ENCODE results near the gene RPS4Y2.

Gene RPS4Y2

DNA sequence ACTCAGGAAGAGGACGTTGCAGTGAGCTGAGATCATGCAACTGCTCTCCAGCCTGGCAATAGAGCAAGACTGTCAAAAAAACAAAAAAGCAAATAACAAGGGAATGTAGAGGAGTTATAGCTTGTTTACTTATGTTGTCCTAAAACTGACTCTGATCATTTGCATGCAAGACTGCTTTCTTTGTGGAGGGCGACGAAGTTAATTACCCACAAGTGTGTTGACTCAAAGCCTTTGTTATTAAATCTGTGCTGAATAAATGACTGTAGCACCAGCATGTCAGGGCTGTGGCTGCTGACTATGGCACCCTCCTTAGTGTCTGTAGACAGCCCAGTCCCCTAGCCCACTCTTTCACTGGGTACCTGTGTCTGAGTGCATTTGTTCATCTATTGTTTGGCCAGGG, 50.3 kb downstream of the RPS4Y2 start:
- no peak for DNase-seq (ENCODE audit: low spot score)
- in situ Hi-C loops (cut with MboI; ENCODE audit: low pct_unique_long_range_greater_than_20kb, low sequenced_read_pairs, unreplicated experiment) = no loop called here
- TF ChIP-seq, protein P1, sequence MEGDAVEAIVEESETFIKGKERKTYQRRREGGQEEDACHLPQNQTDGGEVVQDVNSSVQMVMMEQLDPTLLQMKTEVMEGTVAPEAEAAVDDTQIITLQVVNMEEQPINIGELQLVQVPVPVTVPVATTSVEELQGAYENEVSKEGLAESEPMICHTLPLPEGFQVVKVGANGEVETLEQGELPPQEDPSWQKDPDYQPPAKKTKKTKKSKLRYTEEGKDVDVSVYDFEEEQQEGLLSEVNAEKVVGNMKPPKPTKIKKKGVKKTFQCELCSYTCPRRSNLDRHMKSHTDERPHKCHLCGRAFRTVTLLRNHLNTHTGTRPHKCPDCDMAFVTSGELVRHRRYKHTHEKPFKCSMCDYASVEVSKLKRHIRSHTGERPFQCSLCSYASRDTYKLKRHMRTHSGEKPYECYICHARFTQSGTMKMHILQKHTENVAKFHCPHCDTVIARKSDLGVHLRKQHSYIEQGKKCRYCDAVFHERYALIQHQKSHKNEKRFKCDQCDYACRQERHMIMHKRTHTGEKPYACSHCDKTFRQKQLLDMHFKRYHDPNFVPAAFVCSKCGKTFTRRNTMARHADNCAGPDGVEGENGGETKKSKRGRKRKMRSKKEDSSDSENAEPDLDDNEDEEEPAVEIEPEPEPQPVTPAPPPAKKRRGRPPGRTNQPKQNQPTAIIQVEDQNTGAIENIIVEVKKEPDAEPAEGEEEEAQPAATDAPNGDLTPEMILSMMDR (IDR thresholded peaks at IDR 0.05; ENCODE audit: extremely low read depth, insufficient read depth, missing control alignments) = no peak

DNA sequence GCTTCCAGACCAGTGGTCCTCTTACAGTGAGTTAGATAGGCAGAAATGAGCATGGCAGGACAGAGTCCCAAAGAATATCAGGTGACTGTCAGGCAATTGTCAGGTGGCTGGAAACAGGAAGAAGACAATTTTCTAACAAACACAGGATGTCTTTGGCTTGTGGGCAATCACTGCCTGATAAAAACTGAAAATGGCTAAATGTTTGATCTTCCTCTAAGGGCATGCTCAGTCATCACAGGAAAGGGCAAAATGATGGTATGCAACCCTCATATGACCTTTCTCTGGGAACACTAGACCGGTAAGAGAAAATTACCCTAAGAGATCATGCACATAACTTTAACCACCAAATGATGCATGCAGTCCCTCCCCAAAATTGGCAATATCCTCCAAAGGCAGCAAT, 57.6 kb downstream of the RPS4Y2 start:
- TF ChIP-seq, protein P1 (IDR thresholded peaks at IDR 0.05; ENCODE audit: extremely low read depth, insufficient read depth, missing control alignments) = no peak
- in situ Hi-C loops (cut with MboI; ENCODE audit: low pct_unique_long_range_greater_than_20kb, low sequenced_read_pairs, unreplicated experiment) = no loop called here
- DNase-seq (ENCODE audit: low spot score) = no peak

GRCh38 chrY:20814794-20815193, 58.9 kb downstream of the RPS4Y2 start:
- in situ Hi-C loops (cut with MboI; ENCODE audit: low pct_unique_long_range_greater_than_20kb, low sequenced_read_pairs, unreplicated experiment) = no loop called here
- DNase-seq (ENCODE audit: low spot score) = no peak
- TF ChIP-seq, protein P1 (IDR thresholded peaks at IDR 0.05; ENCODE audit: extremely low read depth, insufficient read depth, missing control alignments) = no peak

DNA sequence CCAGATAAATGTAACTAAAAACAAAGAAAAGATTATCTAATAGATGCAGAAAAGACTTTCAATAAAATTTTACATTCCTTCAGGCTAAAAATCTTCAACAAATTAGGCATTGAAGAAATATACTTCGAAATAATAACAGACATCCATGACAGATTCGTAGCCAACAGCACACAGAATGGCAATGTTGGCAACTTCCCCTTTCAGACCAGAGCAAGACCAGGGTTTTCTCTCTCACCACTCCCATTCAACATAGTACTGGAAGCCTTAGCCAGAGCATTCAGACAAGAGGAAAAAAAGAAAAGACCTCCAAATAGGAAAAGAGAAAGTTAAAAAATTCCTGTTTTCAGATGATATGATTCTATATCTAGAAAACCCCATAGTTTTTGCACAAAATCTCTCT, 61.2 kb downstream of the RPS4Y2 start:
- in situ Hi-C loops (cut with MboI; ENCODE audit: low pct_unique_long_range_greater_than_20kb, low sequenced_read_pairs, unreplicated experiment) = no loop called here
- TF ChIP-seq, protein P1 (IDR thresholded peaks at IDR 0.05; ENCODE audit: extremely low read depth, insufficient read depth, missing control alignments) = no peak
- DNase-seq (ENCODE audit: low spot score) = no peak

Data from GM13977 (cell line).